ENCODE results near the gene GDNF. TPM values are rescaled to one million over a fixed set of nuclear protein-coding genes. Genes with fewer than 3 reads are reported as not detected.

Gene GDNF
- total and polyA plus RNA-seq, 4 donors, result 0.09 to 0.25 TPM; not detected in 2

DNA sequence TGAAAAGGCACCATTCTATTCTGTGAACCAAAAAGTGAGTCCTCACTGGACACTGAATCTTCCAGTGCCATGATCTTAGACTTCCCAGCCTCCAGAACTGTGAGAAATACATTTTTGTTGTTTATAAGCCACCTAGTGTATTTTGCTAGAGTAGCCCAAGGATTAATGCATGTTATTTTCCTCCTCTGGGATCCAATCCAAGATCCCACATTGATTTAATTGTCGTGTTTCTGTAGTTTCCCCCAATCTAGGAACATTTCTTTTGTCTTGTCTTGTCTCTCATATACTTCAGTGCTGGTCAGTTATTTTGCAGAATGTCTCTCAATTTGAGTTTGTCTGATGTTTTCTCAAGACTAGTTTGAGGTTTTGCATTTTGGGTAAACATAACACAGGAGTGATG is 36.4 kb downstream of the GDNF start:
- DNase-seq (ENCODE audit: low spot score), result no peak
- Histone ChIP-seq H3K27ac (ENCODE audit: low read depth in 1 of 2, low read length in 2 of 2) (no peak overlapping the region), H3K4me1 (ENCODE audit: control insufficient read depth in 4 of 4, insufficient read depth in 4 of 4, low read length in 3 of 4) (no peaks in the 10 kb centered on the region), H3K9me3 (ENCODE audit: control insufficient read depth in 4 of 4, low read length in 3 of 4) (no peaks in the 10 kb centered on the region), H3K27me3 (ENCODE audit: control insufficient read depth in 4 of 4, insufficient read depth in 4 of 4, low read length in 3 of 4) (no peaks in the 10 kb centered on the region), H3K9ac (ENCODE audit: low read depth in 1 of 2, low read length in 2 of 2) (no peak overlapping the region), H3K4me3 (ENCODE audit: low read depth in 1 of 3, low read length in 3 of 3) (no peak overlapping the region), H3K36me3 (ENCODE audit: control insufficient read depth in 4 of 4, insufficient read depth in 3 of 4, low read depth in 1 of 4, low read length in 3 of 4) (no peaks in the 10 kb centered on the region)
- WGBS, result 41% methylated on average over 1 of the region's 1 CpG
- TF ChIP-seq EGR1 (IDR thresholded peaks at IDR 0.05; ENCODE audit: low read depth in 2 of 2) (no peak), HNF4G (IDR thresholded peaks at IDR 0.05) (no peak), RAD21 (IDR thresholded peaks at IDR 0.05) (no peak), NR2F2 (IDR thresholded peaks at IDR 0.05) (no peak), YY1 (IDR thresholded peaks at IDR 0.05) (no peak), RXRA (IDR thresholded peaks at IDR 0.05) (no peak), FOXA2 (IDR thresholded peaks at IDR 0.05) (no peak), JUND (IDR thresholded peaks at IDR 0.05) (no peak), HNF4A (conservative IDR thresholded peaks at IDR 0.05) (no peak), FOXA1 (IDR thresholded peaks at IDR 0.05) (no peak)
- TF ChIP-seq, protein P1, sequence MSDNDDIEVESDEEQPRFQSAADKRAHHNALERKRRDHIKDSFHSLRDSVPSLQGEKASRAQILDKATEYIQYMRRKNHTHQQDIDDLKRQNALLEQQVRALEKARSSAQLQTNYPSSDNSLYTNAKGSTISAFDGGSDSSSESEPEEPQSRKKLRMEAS (IDR thresholded peaks at IDR 0.05), result no peak
- TF ChIP-seq, protein P2, sequence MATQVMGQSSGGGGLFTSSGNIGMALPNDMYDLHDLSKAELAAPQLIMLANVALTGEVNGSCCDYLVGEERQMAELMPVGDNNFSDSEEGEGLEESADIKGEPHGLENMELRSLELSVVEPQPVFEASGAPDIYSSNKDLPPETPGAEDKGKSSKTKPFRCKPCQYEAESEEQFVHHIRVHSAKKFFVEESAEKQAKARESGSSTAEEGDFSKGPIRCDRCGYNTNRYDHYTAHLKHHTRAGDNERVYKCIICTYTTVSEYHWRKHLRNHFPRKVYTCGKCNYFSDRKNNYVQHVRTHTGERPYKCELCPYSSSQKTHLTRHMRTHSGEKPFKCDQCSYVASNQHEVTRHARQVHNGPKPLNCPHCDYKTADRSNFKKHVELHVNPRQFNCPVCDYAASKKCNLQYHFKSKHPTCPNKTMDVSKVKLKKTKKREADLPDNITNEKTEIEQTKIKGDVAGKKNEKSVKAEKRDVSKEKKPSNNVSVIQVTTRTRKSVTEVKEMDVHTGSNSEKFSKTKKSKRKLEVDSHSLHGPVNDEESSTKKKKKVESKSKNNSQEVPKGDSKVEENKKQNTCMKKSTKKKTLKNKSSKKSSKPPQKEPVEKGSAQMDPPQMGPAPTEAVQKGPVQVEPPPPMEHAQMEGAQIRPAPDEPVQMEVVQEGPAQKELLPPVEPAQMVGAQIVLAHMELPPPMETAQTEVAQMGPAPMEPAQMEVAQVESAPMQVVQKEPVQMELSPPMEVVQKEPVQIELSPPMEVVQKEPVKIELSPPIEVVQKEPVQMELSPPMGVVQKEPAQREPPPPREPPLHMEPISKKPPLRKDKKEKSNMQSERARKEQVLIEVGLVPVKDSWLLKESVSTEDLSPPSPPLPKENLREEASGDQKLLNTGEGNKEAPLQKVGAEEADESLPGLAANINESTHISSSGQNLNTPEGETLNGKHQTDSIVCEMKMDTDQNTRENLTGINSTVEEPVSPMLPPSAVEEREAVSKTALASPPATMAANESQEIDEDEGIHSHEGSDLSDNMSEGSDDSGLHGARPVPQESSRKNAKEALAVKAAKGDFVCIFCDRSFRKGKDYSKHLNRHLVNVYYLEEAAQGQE (IDR thresholded peaks at IDR 0.05), result no peak

DNA sequence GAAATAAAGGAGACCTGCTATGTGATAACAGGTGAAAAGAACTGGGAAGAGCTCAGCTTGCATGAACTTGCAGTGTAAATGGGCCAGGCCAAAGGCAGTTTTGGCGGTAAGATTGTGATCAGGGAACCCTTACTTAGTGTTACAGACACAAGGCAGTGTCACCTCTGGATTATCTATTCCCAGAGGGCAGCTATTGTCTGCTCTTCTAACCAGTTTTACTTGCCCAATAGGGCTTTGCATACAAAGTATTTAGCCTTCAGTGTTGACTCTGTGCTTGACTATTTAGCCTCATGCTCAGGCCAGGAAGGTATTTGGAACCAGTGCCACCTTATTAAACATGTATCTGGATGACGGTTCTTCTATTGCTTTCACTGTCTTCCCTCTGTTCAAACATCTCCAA is 38.3 kb downstream of the GDNF start:
- H3K27me3 ChIP-seq (ENCODE audit: control insufficient read depth in 4 of 4, insufficient read depth in 4 of 4, low read length in 3 of 4), result no peaks in the 10 kb centered on the region
- H3K9ac ChIP-seq (ENCODE audit: low read depth in 1 of 2, low read length in 2 of 2), result no peak overlapping the region
- H3K4me1 ChIP-seq (ENCODE audit: control insufficient read depth in 4 of 4, insufficient read depth in 4 of 4, low read length in 3 of 4), result no peaks in the 10 kb centered on the region
- DNase-seq (ENCODE audit: low spot score), result no peak
- no peak overlapping the region for H3K27ac ChIP-seq (ENCODE audit: low read depth in 1 of 2, low read length in 2 of 2)
- 80% methylated on average over 2 of the region's 2 CpGs for WGBS
- TF ChIP-seq EGR1 (IDR thresholded peaks at IDR 0.05; ENCODE audit: low read depth in 2 of 2), result no peak
- no peak for TF ChIP-seq HNF4A (conservative IDR thresholded peaks at IDR 0.05)
- TF ChIP-seq NR2F2 (IDR thresholded peaks at IDR 0.05), result no peak
- TF ChIP-seq HNF4G (IDR thresholded peaks at IDR 0.05), result no peak
- no peak for TF ChIP-seq FOXA1 (IDR thresholded peaks at IDR 0.05)
- TF ChIP-seq, protein P3, sequence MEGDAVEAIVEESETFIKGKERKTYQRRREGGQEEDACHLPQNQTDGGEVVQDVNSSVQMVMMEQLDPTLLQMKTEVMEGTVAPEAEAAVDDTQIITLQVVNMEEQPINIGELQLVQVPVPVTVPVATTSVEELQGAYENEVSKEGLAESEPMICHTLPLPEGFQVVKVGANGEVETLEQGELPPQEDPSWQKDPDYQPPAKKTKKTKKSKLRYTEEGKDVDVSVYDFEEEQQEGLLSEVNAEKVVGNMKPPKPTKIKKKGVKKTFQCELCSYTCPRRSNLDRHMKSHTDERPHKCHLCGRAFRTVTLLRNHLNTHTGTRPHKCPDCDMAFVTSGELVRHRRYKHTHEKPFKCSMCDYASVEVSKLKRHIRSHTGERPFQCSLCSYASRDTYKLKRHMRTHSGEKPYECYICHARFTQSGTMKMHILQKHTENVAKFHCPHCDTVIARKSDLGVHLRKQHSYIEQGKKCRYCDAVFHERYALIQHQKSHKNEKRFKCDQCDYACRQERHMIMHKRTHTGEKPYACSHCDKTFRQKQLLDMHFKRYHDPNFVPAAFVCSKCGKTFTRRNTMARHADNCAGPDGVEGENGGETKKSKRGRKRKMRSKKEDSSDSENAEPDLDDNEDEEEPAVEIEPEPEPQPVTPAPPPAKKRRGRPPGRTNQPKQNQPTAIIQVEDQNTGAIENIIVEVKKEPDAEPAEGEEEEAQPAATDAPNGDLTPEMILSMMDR (IDR thresholded peaks at IDR 0.05; ENCODE audit: low read depth, low read length, missing input control), result no peak
- TF ChIP-seq, protein P2 (IDR thresholded peaks at IDR 0.05), result no peak
- TF ChIP-seq RAD21 (IDR thresholded peaks at IDR 0.05), result no peak
- no peak for TF ChIP-seq JUND (IDR thresholded peaks at IDR 0.05)
- no peak for TF ChIP-seq FOXA2 (IDR thresholded peaks at IDR 0.05)
- TF ChIP-seq, protein P4, sequence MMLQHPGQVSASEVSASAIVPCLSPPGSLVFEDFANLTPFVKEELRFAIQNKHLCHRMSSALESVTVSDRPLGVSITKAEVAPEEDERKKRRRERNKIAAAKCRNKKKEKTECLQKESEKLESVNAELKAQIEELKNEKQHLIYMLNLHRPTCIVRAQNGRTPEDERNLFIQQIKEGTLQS (IDR thresholded peaks at IDR 0.05), result no peak
- no peak for TF ChIP-seq RXRA (IDR thresholded peaks at IDR 0.05)
- TF ChIP-seq GABPA (IDR thresholded peaks at IDR 0.05 in 1 of 2, conservative IDR thresholded peaks at IDR 0.05 in 1 of 2), result no peak
- no peak for TF ChIP-seq SP1 (IDR thresholded peaks at IDR 0.05)
- TF ChIP-seq YY1 (IDR thresholded peaks at IDR 0.05), result no peak
- TF ChIP-seq, protein P1 (IDR thresholded peaks at IDR 0.05), result no peak
- TF ChIP-seq, protein P5, sequence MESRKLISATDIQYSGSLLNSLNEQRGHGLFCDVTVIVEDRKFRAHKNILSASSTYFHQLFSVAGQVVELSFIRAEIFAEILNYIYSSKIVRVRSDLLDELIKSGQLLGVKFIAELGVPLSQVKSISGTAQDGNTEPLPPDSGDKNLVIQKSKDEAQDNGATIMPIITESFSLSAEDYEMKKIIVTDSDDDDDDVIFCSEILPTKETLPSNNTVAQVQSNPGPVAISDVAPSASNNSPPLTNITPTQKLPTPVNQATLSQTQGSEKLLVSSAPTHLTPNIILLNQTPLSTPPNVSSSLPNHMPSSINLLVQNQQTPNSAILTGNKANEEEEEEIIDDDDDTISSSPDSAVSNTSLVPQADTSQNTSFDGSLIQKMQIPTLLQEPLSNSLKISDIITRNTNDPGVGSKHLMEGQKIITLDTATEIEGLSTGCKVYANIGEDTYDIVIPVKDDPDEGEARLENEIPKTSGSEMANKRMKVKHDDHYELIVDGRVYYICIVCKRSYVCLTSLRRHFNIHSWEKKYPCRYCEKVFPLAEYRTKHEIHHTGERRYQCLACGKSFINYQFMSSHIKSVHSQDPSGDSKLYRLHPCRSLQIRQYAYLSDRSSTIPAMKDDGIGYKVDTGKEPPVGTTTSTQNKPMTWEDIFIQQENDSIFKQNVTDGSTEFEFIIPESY (IDR thresholded peaks at IDR 0.05), result no peak
- no peak for TF ChIP-seq TAF1 (conservative IDR thresholded peaks at IDR 0.05)
- no peaks in the 10 kb centered on the region for H3K36me3 ChIP-seq (ENCODE audit: control insufficient read depth in 4 of 4, insufficient read depth in 3 of 4, low read depth in 1 of 4, low read length in 3 of 4)
- no peaks in the 10 kb centered on the region for H3K9me3 ChIP-seq (ENCODE audit: control insufficient read depth in 4 of 4, low read length in 3 of 4)
- H3K4me3 ChIP-seq (ENCODE audit: low read depth in 1 of 3, low read length in 3 of 3), result no peak overlapping the region

All from liver (tissue), 9 donors.